Endothelial cell of umbilical vein (primary cell): ENCODE data around the gene WNT16. TPM values are rescaled to one million over a fixed set of nuclear protein-coding genes. Genes with fewer than 3 reads are reported as not detected.

ENCODE experiments used
- BruUV-seq: library from RNA; stranded (reverse); fragments of 400-500 nt; replicated peaks from 2 replicates; lab custom pipeline; 2021; lab: Mats Ljungman, UMichigan
- CTCF ChIA-PET: fragments of 300-600, 350-600 bp; sonication (Branson Sonifier 250); formaldehyde crosslinking; loops from one replicate; lab custom pipeline; 2021; ENCODE audit warnings: antibody characterized with exemption, inconsistent platforms; lab: Charles Lee
- POLR2A ChIA-PET: fragments of 300-600, 350-600 bp; sonication (Branson Sonifier 250); formaldehyde crosslinking; loops from one replicate; lab custom pipeline; 2021; ENCODE audit warnings: antibody characterized with exemption, inconsistent platforms; lab: Charles Lee
- DNase-seq: peaks from one replicate; pipeline ENCODE4 v3.0.0-alpha.2; 2011; ENCODE audit warnings: low read depth, low spot score
- FAIRE-seq: peaks from 2 replicates; lab custom pipeline; 2011; peaks lifted over from hg19 to GRCh38; lab: Jason Lieb, UNC
- H2AFZ ChIP-seq: 2 replicates; pipeline ENCODE4 v1.6.0; 2012; ENCODE audit warnings: low read depth, low read length, control low read depth, inconsistent platforms
- H3K27ac ChIP-seq: 2 replicates; pipeline ENCODE4 v1.5.1; 2011; ENCODE audit warnings: low read depth, mild to moderate bottlenecking, control low read depth, low read length, moderate library complexity; ENCODE audit not compliant: insufficient read depth
- H3K27me3 ChIP-seq, 2 experiments: 2 replicates each; pipeline versions ENCODE4 v1.6.0 to v1.6.1; 2011; ENCODE audit warnings: low read length in 2 of 2, mixed read lengths in 1 of 2; ENCODE audit not compliant: control insufficient read depth in 2 of 2, insufficient read depth in 2 of 2
- H3K36me3 ChIP-seq, 2 experiments: 2 replicates in 1 of 2; 3 replicates in 1 of 2; pipeline ENCODE4 v1.5.1; 2011; ENCODE audit warnings: low read length in 2 of 2, mild to moderate bottlenecking in 1 of 2, moderate library complexity in 1 of 2; ENCODE audit not compliant: control insufficient read depth in 2 of 2, insufficient read depth in 2 of 2; ENCODE audit errors: extremely low read depth in 1 of 2
- H3K4me1 ChIP-seq: 3 replicates; pipeline ENCODE4 v1.5.1; 2011; ENCODE audit warnings: mild to moderate bottlenecking, low read length; ENCODE audit not compliant: control insufficient read depth, insufficient read depth; ENCODE audit errors: extremely low read depth
- H3K4me2 ChIP-seq: 2 replicates; pipeline ENCODE4 v1.6.1; 2011; ENCODE audit warnings: low read length, control low read depth, mixed read lengths; ENCODE audit not compliant: insufficient read depth
- H3K4me3 ChIP-seq, 3 experiments: fragments of 200-600 bp in 1 of 3; sonication (generic), shearing (Covaris generic) in 1 of 3; replicated peaks in 1 of 3; 2 replicates each; pipeline ENCODE4 v1.5.1; 2011 to 2016; ENCODE audit warnings: control low read depth in 3 of 3, low read length in 3 of 3, mild to moderate bottlenecking in 2 of 3, inconsistent platforms in 1 of 3, low read depth in 1 of 3, moderate library complexity in 1 of 3; ENCODE audit not compliant: insufficient read depth in 1 of 3
- H3K79me2 ChIP-seq: 2 replicates; pipeline ENCODE4 v1.6.0; 2012; ENCODE audit warnings: low read length, inconsistent platforms; ENCODE audit not compliant: control insufficient read depth, insufficient read depth
- H3K9ac ChIP-seq: replicated peaks from 2 replicates; pipeline ENCODE3; 2011; ENCODE audit warnings: low read length, control low read depth; ENCODE audit not compliant: insufficient read depth; ENCODE audit errors: extremely low read depth
- H3K9me1 ChIP-seq: replicated peaks from 3 replicates; pipeline ENCODE4 v1.6.0; 2011; ENCODE audit warnings: mild to moderate bottlenecking, low read length; ENCODE audit not compliant: control insufficient read depth, insufficient read depth; ENCODE audit errors: extremely low read depth
- H3K9me3 ChIP-seq: replicated peaks from 2 replicates; pipeline ENCODE4 v1.5.1; 2012; ENCODE audit warnings: low read length, inconsistent platforms; ENCODE audit not compliant: control insufficient read depth, insufficient read depth
- H4K20me1 ChIP-seq: replicated peaks from 2 replicates; pipeline ENCODE3; 2011; ENCODE audit warnings: mild to moderate bottlenecking, low read length; ENCODE audit not compliant: control insufficient read depth, insufficient read depth; ENCODE audit errors: extremely low read depth
- EZH2 ChIP-seq: IDR thresholded peaks from 2 replicates; pipeline ENCODE4 v1.6.1; 2012; ENCODE audit warnings: borderline replicate concordance, low read depth, mild to moderate bottlenecking, moderate library complexity, low read length, inconsistent platforms; ENCODE audit not compliant: severe bottlenecking
- FOS ChIP-seq: IDR thresholded peaks from 2 replicates; pipeline ENCODE4 v1.6.1; 2011; ENCODE audit warnings: mild to moderate bottlenecking, low read length, moderate library complexity, borderline replicate concordance; ENCODE audit not compliant: insufficient read depth
- GATA2 ChIP-seq: IDR thresholded peaks from 2 replicates; pipeline ENCODE4 v1.7.0; 2011; ENCODE audit warnings: low read depth, mild to moderate bottlenecking, moderate library complexity, mixed read lengths, low read length; ENCODE audit not compliant: insufficient read length, insufficient read depth
- JUN ChIP-seq: IDR thresholded peaks from 2 replicates; pipeline ENCODE4 v1.6.1; 2011; ENCODE audit warnings: borderline replicate concordance, low read depth; ENCODE audit not compliant: insufficient read length, insufficient read depth
- MYC ChIP-seq: IDR thresholded peaks from one replicate; pipeline ENCODE4 v1.6.1; 2011; ENCODE audit warnings: mild to moderate bottlenecking, low read depth, low read length
- POLR2A ChIP-seq: IDR thresholded peaks from 2 replicates; pipeline ENCODE4 v1.6.1; 2012; ENCODE audit warnings: low read depth, mild to moderate bottlenecking, control low read depth, low read length
- POLR2AphosphoS5 ChIP-seq: IDR thresholded peaks from 2 replicates; pipeline ENCODE4 v1.6.1; 2012; ENCODE audit warnings: low read depth, mild to moderate bottlenecking, control low read depth, low read length, moderate library complexity; ENCODE audit not compliant: insufficient read depth
- dilution Hi-C: fragments of 300-500 bp; cut with MboI; formaldehyde crosslinking; loops from one replicate; pipeline ENCODE4 v1.15.0; 2019; ENCODE audit warnings: low sequenced_read_pairs; ENCODE audit not compliant: extremely low pct_ligation_motif_present
- intact Hi-C: fragments of 100-400 bp; cut with micrococcal nuclease; formaldehyde crosslinking; loops from one replicate; pipeline ENCODE4 v1.10.0; 2022
- polyA plus RNA-seq, 4 experiments: library from polyadenylated mRNA; depleted of rRNA in 3 of 4; stranded (reverse) in 3 of 4; unstranded in 1 of 4; fragments of >200 nt; gene quantifications; 2 replicates each; pipeline versions ENCODE4 v1.2.1 to v1.2.3, GENCODE V29; 2011 to 2012; ENCODE audit warnings: missing spikeins in 1 of 4
- total RNA-seq: library from RNA; stranded (reverse); gene quantifications from 2 replicates; pipeline ENCODE4 v1.2.3, GENCODE V29; 2021
- TF ChIP-seq, protein P1 (sequence below): IDR thresholded peaks from 2 replicates; pipeline ENCODE4 v1.6.1; 2011; ENCODE audit not compliant: insufficient read depth, insufficient read length
- TF ChIP-seq, protein P2 (sequence below), 2 donors: IDR thresholded peaks; 1 replicate in 1 of 2; 2 replicates in 1 of 2; pipeline ENCODE4 v1.5.1; 2011; ENCODE audit warnings: low read length in 2 of 2, mild to moderate bottlenecking in 2 of 2, moderate library complexity in 2 of 2, control low read depth in 1 of 2, inconsistent platforms in 1 of 2, low read depth in 1 of 2; ENCODE audit not compliant: insufficient read depth in 1 of 2; ENCODE audit errors: extremely low read depth in 1 of 2

Gene WNT16
- total and polyA plus RNA-seq, 2 donors (not counting 3 experiments of a cell fraction or from before 2014, with no cell fraction given) = not detected

GRCh38 chr7:121279060-121279620 lies 49.7 kb upstream of the WNT16 start:
- H3K9me3 ChIP-seq = no peaks in the 10 kb centered on the region
- H3K27ac ChIP-seq = no peak overlapping the region
- H3K4me2 ChIP-seq = no peak overlapping the region

More at GRCh38 chr7:121279060-121279620, 49.7 kb upstream of the WNT16 start:
- no peak overlapping the region for H2AFZ ChIP-seq
- BruUV-seq = no TSS peak
- H3K4me3 ChIP-seq = no peak overlapping the region
- no peak for FAIRE-seq
- TF ChIP-seq, protein P1, sequence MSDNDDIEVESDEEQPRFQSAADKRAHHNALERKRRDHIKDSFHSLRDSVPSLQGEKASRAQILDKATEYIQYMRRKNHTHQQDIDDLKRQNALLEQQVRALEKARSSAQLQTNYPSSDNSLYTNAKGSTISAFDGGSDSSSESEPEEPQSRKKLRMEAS = no peak
- no peak for TF ChIP-seq GATA2
- no peak for TF ChIP-seq POLR2AphosphoS5
- no peak for TF ChIP-seq POLR2A
- no peak for TF ChIP-seq JUN
- TF ChIP-seq EZH2 = no peak
- no peak for TF ChIP-seq FOS
- TF ChIP-seq MYC = no peak
- TF ChIP-seq, protein P2, sequence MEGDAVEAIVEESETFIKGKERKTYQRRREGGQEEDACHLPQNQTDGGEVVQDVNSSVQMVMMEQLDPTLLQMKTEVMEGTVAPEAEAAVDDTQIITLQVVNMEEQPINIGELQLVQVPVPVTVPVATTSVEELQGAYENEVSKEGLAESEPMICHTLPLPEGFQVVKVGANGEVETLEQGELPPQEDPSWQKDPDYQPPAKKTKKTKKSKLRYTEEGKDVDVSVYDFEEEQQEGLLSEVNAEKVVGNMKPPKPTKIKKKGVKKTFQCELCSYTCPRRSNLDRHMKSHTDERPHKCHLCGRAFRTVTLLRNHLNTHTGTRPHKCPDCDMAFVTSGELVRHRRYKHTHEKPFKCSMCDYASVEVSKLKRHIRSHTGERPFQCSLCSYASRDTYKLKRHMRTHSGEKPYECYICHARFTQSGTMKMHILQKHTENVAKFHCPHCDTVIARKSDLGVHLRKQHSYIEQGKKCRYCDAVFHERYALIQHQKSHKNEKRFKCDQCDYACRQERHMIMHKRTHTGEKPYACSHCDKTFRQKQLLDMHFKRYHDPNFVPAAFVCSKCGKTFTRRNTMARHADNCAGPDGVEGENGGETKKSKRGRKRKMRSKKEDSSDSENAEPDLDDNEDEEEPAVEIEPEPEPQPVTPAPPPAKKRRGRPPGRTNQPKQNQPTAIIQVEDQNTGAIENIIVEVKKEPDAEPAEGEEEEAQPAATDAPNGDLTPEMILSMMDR (IDR thresholded peaks at IDR 0.05; ENCODE audit: extremely low read depth in 1 of 2, insufficient read depth in 1 of 2, low read depth in 1 of 2, low read length in 2 of 2) = no peak
- no peaks in the 10 kb centered on the region for H3K36me3 ChIP-seq
- H3K4me1 ChIP-seq = no peaks in the 10 kb centered on the region
- no peak overlapping the region for H3K9ac ChIP-seq
- H3K9me1 ChIP-seq = no peaks in the 10 kb centered on the region
- no peaks in the 10 kb centered on the region for H3K79me2 ChIP-seq
- ChIA-PET CTCF (no interaction called here), POLR2A (no interaction called here)
- no peak for DNase-seq
- dilution Hi-C loops (no loop called here), intact Hi-C loops (no loop called here)
- no peaks in the 10 kb centered on the region for H3K27me3 ChIP-seq
- no peaks in the 10 kb centered on the region for H4K20me1 ChIP-seq
